GM19452 (cell line): ENCODE data around the gene XCL1.
A peak's percentile ranks its signal among the peaks of the same experiment; 100 is the strongest.

Experiments used
- ATAC-seq: cut with Tn5 transposase; IDR thresholded peaks from one replicate; pipeline ENCODE4 v1.9.1; 2021; ENCODE audit not compliant: unreplicated experiment

The XCL1 gene

DNA sequence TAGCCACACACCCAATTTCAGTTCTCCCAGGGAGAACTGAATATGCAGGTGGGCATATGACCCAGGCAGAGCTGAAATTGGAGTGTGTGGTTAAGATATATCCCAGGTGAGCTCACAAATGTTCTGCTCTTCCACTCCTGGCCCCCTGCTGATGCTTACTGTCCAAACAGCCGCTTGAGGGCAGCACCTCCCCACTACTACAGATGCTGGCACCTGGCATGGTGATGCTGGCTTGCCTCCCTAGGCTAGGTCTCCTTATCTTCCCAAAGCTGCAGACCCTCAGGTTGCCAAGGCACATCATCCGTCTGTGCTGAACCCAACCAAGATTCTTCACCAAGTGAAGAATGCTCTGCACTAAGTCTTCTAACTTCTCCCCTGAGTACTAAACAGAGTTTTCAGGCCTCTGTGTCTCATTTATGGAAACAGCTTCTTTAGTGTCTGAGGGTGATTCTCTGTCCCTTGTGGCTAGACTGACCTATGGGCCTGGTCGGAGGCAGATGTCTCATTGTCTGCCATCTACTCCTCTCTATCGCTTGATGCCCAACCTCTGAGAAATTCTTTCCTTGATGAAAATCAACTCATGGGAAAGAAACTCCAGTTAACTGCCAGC, 27.2 kb downstream of the XCL1 start:
- ATAC-seq: peak; percentile 67

DNA sequence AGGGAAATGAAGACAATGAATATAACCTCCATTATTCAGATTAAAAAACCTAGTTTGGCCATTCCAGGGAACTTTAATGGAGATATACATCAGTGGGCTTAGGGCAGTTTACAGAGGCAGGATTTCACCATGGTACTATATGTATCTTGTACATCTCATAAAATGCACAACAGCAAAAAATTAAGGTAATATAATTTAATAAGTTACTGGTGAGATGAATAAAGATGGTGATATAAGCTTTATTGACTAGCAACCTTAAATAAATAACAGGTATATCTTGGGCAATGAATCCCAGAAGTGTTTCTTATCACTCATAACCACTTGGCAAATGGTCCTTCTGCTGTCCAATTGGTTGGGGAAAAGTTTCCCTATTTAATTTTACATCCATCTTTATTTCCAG, 29.0 kb downstream of the XCL1 start:
- ATAC-seq: no peak

DNA sequence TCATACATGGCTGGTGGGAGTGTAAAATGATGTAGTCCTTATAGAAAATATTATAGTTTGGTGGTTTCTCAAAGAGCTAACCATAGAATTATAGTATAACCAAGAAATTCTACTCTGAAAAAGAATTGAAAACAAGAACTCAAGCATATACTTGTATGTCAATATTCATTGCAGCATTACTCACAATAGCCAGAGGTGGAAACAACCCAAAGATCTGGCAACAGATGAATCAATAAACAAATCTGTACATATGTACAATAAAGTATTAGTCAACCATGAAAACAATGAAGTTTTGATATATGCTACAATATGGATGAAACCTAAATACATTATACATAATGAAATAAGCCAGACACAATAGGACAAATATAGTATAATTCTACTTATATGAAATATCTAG, 29.7 kb downstream of the XCL1 start:
- ATAC-seq: no peak

DNA sequence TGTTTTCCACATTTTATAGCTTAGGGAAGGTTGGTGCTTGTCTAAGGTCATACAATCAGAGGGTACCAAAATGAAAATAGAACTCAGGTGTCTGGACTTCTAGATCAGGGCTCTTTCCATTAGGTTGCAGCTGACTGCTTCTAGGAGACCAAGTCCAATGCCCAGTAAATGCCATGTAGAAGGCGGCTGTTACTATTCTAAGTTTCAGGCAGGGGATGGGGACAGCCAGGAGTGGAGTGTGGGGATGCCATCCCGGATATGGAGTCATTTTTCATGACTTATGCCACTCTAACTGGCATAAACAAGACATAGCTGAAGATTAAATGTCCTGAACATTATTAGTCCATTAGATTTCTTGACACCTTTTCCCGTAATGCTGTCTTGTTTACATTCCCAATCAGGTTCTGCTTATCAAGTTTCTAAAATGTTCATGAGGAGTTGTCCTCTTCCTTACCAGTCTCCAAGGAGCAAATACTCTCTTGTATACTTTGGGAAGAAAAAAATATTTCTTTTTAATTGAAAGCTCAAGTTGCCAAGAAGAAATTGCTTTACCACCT, 31.5 kb downstream of the XCL1 start:
- ATAC-seq: no peak

DNA sequence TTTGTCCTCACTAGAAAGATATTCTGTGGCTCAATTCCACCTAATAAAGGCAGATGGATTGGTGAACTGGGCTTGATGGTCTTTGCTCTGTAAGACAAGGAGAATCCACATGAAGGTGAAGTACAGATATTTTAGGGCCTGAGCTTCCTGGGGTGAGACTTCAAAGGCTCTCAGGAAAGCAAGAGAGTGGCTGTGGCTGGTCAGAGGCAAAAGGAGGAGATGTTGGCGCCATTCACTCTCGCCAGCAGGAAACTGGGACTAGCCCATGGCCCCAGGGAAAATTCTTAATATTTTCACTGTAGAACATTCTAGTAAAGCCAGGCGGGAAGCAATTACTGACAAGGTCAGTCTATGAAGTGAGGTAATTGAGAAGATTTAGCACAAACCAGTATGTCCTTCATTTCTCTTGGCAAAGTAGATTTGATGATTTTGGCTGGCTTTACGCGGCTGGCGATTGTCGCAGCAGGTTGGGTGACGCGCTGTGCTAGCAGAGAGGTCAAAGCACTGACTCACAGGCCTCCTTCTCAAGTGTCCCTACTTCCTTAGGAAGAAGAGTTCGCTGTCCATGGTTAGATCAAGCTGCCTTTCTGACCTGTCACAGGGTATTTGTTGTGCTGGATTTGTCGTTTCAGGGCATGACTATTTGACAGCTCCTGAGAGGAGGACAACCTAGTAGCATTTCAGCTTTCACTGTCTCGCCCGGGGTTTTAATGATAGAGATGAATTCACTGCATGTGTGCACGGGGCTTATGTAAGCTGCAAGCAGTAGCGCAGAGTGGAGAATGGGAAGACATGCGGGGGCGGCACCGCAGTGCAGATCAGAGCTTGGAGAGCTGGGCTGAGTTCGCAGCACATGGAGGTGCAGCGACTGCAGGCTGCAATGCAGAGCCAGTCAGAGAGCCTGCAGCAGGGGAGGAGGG, 32.7 kb downstream of the XCL1 start:
- ATAC-seq: no peak

DNA sequence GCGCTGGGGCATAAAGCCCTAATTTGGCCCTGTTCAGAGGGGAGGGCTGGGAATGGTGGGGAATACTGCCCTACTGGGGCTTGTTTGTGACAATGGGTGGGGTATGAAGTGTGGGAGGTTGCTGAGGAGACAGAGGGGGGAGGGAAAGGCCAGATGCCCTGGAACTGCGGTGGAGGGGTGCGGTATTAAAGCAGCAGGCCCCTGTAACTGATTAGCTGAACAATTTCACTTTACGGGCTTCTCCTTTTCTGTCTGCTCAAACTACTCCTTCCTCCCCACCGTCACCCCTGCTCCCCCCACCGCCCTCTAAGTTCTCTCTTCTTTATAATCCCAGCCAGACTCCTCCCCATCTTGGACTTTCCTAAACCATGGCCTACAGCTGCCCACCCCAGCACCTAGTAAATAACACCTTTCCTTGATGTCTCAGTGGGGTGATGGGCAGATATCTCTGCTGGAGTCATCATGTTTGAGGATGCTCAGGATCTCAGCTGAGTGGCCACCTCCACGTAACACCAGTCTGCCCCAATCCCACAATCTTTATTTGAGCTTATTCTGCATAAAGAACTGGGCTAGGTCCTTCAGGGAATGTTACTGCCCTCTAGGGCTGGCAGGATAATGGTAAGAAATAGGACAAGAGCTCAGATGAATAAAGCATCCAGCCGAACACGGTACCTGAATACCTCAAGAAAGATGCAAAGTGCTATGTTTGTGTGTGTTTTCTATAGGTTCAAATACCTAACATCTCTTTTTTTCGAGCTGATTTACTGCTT, 33.5 kb downstream of the XCL1 start:
- ATAC-seq: no peak

DNA sequence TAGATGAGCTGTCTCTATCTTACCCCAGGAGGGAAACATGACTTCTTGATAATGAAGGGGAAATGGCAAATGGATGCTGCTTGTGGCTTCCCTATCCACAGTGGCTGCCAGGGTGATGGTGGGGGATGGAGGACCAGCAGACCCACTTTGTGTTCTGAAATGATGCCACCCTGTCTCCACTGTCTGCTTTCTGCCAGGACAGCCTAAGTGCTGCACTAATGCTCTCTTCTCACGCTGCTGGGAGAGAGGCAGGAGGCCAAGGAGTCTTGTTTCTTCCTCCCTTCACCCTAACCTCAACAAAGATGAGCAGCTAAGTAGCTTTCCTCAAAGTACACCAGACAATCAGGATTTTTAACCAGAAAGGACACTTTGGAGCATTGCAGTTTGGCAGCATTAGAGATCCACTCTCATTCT, 36.6 kb downstream of the XCL1 start:
- no peak for ATAC-seq

DNA sequence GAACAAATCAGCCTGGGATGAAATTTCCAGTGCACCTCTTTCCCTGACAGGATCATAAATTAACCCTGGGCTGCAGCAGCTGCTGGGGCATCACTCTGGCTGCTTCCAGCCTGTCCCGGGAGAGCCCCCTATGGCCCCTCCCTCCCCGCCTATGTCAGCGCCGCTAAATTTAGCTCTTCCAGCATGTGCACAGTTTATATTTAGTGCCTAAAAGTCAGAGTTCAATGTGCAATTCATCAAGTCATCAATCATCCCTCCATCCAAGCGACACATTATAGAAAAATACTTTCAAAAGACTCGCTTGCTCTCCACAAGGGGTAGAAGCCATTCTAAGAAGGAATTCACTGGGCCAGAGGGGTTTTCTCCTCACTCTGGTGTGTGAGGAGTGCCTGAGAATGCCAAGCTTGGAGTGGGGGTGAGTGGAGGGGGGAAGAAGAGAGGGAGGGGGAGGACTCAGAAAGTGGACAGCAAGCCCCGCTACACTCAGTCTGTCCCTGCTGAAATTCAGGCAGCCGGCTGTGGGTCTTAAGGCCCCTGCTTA, 37.4 kb downstream of the XCL1 start:
- no peak for ATAC-seq

DNA sequence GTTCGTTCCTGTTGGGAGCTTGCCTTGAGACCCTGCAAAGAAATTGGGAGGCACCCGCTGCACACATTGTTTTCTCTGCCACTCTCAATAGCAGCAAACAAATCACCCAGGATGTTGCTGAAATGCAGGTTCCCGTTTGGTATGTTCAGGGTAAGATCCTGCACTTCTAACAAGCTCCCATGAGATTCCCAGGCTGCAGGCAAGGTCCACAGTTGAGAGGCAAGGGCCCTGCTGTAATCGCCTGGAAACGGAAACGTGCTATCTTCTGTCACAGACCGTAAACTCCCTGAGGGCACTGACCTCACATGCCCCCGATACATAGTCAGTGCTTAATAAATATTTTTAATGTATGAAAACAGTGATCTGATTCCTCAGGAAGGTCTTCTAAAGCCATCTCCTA, 37.8 kb downstream of the XCL1 start:
- no peak for ATAC-seq

DNA sequence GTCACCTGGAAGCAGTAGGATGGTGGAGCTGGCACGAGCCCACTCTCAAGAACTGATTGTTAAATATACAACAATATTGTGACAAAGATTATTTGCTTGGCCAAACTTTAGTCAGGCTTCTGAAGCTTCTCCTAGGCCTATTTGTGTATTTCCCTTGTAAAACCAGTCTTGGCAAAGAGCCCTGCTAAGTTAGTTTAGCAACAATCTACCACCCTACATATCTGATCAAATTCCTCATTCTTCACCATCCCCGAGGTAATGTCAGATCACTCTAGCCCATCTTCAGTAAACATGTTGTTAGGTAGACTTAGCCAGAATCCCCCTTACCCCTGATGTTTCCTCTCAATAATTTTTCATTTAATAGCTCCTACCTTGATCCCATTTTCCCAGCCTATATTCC, 39.6 kb downstream of the XCL1 start:
- no peak for ATAC-seq

DNA sequence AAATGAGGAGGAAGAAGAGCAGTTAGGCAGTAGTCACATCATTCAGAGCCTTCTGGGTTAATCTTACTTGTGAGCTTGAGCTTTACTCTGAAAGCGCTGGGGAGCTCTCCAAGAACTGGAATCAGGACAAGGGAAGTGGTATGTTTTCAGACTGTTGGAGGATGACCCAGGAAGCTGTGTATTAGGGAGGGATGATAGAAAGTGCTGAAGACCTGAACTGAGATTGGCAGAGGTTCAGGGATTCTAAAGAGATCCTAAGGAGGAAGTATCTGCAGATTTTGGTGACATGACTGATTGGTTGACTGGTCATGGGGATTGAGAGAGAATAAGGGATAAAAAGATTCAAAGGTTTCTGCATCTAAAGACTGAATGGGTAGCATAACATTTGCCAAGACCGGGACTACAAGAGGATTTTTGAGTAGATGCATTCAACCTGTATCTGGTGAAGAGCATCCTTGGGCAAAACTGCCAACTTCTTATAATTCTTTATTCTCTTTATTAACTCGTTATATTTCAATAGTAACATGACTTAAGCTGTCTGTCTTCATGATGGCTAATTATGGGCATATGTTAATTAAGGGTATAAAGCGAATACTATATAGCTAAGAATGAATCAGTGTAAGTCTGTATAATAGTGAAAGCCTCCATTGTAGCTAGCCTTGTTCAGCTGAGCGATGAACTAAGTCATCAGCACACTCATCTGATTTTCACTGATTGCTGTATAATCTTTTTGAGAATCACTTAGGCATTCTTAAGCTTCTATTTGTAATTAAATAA, 41.8 kb downstream of the XCL1 start:
- ATAC-seq: no peak

DNA sequence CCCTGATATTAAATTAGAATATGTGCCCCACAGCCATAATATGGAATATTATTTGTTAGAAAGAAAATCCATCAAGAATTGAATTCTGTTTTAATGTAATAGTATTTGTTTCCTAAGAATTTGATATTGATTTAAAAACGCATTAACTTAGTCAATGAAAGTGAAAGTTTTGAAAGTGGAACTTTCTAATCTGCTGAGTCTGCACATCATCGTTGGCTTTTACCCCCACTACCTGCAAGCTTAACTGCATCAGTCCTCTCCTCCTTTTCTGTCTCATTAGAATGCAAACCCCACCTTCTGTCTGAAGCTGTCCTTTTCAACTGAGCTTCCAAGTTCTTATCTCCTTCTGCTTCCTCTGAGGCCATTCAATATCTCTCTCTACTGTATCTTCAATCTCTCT, 42.5 kb downstream of the XCL1 start:
- no peak for ATAC-seq

DNA sequence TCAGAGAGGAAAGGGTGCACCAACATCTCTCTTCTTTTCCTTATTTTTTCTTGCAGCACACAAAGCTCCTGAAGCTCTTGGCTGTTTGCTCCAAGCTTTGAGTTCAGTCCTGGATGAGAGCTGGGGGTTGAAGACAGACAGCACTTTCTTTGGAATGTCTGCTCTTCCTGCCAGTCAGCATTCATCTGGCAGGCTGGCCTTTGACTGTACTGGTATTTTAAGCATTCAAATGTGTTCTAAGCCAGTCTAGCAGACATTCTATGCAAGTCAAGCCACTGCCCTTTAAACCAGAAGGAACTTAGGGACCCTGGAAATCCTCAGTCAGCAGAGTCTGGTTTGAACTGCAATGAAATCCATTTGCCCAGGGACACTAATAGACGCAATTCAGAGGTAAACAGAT, 45.0 kb downstream of the XCL1 start:
- ATAC-seq: no peak

DNA sequence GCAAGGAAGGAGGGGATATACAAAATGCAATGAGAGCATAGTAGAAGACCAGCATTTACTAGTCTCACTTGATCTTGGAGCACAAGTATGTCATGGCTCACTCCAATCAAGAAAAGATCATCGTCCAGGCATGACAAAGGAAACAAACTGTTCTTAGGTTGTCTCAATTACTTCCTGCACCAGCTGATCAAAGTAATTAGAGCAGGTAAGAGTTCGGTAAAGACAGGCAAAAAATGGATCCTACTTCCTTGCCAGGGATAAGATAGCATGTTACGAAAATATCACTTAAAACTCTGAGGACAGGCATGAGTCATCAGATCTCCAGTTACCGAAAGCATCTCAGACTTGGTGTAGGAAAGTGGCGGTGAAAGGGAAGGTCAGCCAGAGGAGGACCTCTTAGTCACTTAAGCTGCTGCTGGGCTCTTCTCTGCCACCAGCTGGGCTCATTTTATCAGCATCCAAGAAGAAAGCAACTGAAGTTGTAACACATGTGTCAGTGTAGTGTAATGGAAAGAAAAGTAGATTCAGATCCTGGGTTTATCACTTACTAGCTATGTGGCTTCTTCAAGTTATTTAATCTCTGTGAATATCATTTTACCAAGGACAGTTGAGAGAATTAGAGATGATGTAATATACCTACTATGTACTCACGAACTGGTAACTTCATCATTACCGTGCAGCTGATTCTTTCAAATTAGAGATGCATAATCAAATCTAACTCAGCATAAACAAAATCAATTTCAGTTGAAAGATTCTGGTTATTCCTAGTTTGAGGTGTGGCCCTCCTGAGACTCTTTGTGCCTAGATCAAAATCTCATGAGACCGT, 46.8 kb downstream of the XCL1 start:
- no peak for ATAC-seq

DNA sequence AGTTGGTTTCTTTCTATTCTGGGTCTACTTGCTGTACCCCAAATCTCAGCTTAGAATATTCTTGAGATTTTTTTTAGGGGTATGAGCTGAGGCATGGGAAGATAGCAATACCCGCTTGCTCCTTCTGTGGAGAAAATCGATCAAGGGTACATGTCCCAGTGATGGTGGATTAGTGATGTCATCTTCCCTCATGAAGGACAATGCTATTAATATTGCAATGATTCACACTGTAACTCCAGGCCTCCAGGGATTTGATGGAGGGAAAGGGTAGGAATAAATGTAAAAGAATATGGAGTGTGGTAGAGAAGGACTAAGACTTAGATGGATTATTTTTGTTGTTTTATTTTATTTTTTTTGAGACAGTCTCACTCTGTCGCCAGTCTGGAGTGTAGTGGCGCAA, 47.4 kb downstream of the XCL1 start:
- no peak for ATAC-seq

DNA sequence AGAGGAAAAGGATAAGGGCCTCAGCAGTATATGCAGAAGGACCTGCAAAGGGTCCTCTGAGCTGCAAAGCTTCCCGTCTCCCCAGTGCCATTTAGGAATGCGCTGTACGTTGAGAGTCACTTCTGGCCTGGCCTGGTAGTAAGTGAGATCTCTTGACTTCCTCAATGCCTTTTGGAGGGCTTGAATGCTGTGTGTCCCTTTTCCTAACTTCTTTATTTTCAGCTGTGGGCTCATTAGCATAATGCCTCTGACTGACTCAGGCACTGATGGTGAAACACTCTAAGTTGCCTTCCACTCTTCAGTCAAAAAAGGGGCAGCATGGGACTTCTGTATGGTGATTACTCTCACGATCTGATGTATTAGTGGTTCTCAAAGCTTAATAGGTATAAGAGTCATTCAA, 49.9 kb downstream of the XCL1 start:
- no peak for ATAC-seq

DNA sequence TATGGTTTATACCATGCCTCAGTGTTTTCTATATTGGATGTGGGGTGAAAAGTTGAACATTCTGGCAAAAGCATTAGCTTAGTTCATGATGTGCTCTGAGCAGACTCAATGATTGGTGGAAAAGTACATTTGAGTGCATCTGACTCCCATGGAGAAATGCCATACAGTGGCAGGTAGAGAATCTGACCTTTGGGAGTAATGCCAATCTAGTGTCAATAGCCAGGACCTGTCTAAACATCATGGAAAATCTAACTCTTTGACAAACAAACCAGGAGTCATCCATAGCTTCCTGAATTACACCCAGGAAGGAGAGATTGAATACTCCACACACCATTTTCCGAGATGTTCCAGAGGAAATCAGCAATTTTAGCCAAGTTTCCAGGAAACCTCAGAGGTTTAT, 51.0 kb downstream of the XCL1 start:
- ATAC-seq: no peak

DNA sequence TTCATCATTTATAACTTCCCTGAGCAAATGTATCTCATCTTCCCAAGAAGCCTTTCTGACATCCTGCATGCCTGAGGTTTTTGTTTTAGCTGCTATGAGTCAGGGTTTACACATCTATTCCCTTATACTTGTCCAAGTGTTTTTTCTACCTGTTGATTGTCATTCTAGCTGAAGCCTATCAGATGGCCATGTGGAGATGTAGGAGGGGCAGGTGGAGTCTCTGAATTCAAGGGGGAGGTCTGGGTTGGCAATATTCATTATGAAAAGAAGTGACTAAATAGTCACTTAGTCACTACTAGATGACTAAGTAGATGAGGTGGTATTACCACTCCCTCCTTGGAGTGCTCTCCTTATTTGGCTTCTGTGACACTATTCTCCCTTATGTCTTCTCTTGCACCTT, 52.4 kb downstream of the XCL1 start:
- ATAC-seq: no peak

DNA sequence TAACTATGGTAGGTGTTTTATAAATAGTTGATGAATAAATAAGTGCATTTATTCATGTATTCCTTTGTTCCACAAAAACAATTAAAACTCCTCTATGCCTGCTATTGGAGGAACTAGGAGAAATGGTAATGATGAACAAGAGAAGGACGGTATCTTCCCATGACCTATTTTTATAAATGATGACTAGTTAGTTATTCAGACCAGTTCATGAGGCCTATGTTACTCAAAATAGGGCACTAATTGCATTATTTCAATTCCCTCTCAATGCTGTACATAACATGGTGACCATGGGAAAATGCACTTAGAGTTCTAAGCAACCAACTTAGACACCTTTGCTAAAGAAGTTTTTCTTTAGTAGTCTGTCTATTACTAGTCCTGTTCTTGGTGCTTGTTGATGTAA, 53.1 kb downstream of the XCL1 start:
- no peak for ATAC-seq
